GM20000 (cell line): ENCODE results near the gene SEC61A1.

Source experiments
- DNase-seq: peaks from one replicate; pipeline ENCODE4 v3.0.0; 2012; ENCODE audit warnings: low spot score
- TF ChIP-seq, protein P1 (sequence below): IDR thresholded peaks from 2 replicates; pipeline ENCODE4 v1.5.1; 2012; ENCODE audit warnings: mild to moderate bottlenecking, control low read depth; ENCODE audit errors: extremely low read depth, missing control alignments

SEC61A1 gene

DNA sequence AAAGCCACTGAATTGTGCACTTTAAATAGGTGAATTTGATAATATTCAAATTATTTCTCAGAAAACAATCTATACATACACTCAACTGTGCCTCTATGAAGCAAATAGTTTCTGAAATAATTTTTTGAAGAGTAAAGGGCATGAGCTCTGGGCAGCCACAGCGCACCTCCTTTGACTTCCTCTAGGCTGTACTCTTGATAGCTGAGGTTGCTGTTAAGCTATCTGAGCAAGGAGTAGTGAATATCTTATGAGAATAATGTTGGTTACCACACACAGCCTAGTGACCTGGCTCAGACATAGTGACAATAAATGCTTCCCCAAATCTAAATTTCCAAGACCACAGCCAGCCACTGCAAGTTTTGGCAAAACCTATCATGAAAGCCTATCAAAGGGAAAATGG is 11.6 kb upstream of the SEC61A1 start:
- no peak for DNase-seq
- TF ChIP-seq, protein P1, sequence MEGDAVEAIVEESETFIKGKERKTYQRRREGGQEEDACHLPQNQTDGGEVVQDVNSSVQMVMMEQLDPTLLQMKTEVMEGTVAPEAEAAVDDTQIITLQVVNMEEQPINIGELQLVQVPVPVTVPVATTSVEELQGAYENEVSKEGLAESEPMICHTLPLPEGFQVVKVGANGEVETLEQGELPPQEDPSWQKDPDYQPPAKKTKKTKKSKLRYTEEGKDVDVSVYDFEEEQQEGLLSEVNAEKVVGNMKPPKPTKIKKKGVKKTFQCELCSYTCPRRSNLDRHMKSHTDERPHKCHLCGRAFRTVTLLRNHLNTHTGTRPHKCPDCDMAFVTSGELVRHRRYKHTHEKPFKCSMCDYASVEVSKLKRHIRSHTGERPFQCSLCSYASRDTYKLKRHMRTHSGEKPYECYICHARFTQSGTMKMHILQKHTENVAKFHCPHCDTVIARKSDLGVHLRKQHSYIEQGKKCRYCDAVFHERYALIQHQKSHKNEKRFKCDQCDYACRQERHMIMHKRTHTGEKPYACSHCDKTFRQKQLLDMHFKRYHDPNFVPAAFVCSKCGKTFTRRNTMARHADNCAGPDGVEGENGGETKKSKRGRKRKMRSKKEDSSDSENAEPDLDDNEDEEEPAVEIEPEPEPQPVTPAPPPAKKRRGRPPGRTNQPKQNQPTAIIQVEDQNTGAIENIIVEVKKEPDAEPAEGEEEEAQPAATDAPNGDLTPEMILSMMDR = no peak

DNA sequence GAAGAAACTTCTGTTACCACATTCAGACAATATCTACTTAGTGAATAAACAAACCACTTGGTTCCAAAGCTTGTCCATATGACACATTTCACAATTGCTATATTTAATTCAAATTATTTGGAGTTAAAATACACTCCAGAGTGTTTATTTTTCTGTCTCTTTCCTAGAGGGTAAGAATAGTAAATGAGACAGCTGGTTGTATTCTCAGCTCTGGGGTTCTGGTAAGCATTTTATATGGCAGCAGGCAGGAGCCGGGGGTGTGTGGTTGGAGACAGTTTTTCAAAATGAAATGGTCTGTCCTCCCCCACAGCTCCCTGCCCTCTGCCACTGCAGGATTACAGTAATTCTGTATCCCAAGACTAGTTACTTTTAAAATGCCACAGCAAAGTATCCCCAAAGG is 10.9 kb upstream of the SEC61A1 start:
- TF ChIP-seq, protein P1 = no peak
- no peak for DNase-seq

DNA sequence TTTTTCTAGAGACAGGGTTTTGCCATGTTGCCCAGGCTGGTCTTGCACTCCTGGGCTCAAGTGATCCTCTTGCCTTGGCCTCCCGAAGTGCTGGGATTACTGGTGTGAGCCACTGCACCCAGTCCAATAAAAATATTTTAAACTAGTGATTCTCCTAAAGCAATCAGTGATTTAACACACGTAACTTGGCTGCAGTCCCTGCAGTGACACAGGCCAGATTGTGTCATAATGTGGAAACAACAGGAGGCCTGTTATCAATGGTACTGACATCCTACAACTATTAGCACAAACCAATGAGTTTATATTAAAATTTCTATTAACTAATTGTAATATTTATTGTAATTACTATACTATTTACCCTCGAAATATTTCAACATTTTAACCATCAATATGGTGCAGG is 1.6 kb upstream of the SEC61A1 start:
- DNase-seq = no peak
- TF ChIP-seq, protein P1 = no peak

DNA sequence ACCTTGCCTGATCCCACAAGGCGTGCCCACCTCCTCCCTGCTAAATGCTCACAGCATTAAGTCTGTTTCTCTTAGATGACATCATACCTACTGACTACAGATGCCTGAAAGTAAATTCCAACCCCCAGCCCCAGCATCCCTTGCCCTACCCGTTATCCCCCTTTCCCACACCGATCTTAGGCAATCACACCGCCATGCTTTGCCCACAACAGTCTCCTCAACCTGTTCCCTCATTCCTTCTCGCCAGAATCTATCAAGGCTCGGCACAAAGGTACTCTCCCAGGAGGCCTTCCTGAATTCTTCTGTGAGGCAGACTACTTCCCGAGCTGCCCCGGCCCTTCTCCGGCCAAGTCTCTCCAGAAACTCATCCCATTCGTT is 789 bp upstream of the SEC61A1 start:
- no peak for DNase-seq
- TF ChIP-seq, protein P1 = no peak

DNA sequence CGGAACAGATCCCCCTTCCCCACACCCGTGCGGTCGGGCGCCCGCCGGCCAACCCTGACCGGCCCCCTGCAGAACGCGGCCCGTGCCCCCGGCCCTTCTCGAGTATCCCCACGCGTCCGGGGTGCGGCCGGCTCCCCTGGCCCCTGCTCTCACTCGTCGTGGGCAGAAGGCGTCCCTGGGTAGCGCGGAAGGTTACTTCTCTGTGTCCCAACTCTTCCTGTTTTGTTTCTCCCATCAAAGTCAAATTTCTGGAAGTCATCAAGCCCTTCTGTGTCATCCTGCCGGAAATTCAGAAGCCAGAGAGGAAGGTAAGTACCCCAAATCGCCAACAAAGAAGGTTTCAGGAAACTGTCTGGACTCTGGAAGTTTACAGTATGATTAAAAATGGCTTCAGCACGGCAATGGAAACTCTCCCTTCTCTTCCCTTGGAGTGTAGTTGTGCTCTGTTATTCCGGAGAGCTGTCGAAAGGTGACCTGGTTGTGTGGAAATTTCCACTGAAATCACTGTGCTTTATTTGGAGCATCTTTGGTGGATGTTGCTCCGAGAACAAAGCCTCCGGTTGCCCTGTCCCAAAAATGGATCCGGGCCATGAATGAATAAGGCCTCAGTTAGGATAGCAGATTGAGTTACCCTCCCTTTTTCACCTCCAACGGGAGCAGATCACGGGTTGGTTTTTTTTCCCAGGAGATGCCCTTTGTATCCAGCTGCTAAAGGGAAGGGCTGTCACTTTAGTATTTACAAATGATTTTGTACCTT is 536 bp downstream of the SEC61A1 start:
- no peak for DNase-seq
- TF ChIP-seq, protein P1 = no peak

DNA sequence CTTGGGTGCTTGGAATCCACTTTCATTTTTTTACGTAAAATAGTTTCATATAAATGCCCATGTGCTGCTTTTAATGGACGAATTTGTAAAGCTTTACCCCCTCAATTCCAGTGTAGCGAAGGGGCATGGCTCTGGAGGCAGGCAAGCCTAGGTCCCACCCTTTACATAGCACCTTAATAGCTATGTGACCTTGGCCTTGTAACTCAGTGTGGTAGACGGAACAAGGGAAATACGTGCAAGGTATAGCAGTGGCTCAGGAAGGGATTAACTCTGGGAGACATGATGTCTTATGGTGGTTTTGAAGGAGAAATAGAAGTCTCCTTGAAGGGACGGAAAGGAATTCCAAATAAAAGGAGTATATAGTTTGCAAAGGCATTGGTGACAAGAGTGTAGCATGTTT is 1.4 kb downstream of the SEC61A1 start:
- TF ChIP-seq, protein P1 = no peak
- no peak for DNase-seq

DNA sequence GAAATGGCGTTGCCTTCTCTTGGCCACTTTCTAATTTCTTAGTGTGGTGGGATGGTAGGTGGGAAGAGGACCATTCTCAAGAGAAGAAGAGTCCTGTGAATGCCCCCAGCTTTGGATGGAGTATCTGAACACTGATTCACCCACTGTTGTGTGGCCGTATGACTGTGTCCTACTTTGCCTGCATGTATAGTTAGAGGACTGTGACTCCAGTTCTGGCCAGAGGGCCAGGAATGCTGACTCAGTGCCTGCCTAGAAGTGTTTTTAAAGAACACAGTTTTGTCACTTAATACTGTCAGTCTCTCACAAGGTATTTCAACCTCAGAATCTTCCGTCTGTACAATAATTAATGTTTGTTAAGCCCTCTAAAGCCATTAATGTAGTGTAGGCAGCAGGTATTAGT is 2.1 kb downstream of the SEC61A1 start:
- DNase-seq = no peak
- TF ChIP-seq, protein P1 = no peak
